Activated T-cell treated with anti-CD3 and anti-CD28 coated beads for 24 hours (primary cell): ENCODE results near the gene YTHDF1.
A peak's percentile ranks its signal among the peaks of the same experiment; 100 is the strongest.
"Not testable (repeated sequence)": the region's sequence is repeated elsewhere in the genome, so short reads cannot be mapped to it uniquely, and the experiment has no call there.

Experiments used
- DNase-seq: peaks from one replicate; pipeline ENCODE4 v3.0.0-alpha.2; 2020; ENCODE audit warnings: low read depth

The YTHDF1 gene

GRCh38 chr20:63226042-63226943 is 10.4 kb upstream of the YTHDF1 start:
- no peak for DNase-seq

- DNase-seq = no peak
These were observed 9.1 kb upstream of the YTHDF1 start for GRCh38 chr20:63225082-63225454.

GRCh38 chr20:63224412-63225081 is 8.6 kb upstream of the YTHDF1 start:
- no peak for DNase-seq

- no peak for DNase-seq
These were observed 7.9 kb upstream of the YTHDF1 start for GRCh38 chr20:63223826-63224207.

GRCh38 chr20:63223121-63223825 is 7.3 kb upstream of the YTHDF1 start:
- peak; percentile 38 for DNase-seq

- DNase-seq = no peak
These were observed 6.6 kb upstream of the YTHDF1 start for GRCh38 chr20:63222541-63222940.

- not testable (repeated sequence) for DNase-seq
These were observed 5.6 kb upstream of the YTHDF1 start for GRCh38 chr20:63221400-63222053.

GRCh38 chr20:63220696-63221399 is 4.9 kb upstream of the YTHDF1 start:
- no peak for DNase-seq

- DNase-seq = no peak
These were observed 4.1 kb upstream of the YTHDF1 start for GRCh38 chr20:63219866-63220521.

- no peak for DNase-seq
These were observed 3.5 kb upstream of the YTHDF1 start for GRCh38 chr20:63219447-63219821.

- no peak for DNase-seq
These were observed 2.9 kb upstream of the YTHDF1 start for GRCh38 chr20:63218701-63219446.

GRCh38 chr20:63217706-63218105 is 1.8 kb upstream of the YTHDF1 start:
- DNase-seq = no peak

- no peak for DNase-seq
These were observed 1.0 kb upstream of the YTHDF1 start for GRCh38 chr20:63216849-63217471.

- DNase-seq = no peak
These were observed 560 bp downstream of the YTHDF1 start for GRCh38 chr20:63215101-63216040.

GRCh38 chr20:63214514-63214913 is 1.4 kb downstream of the YTHDF1 start:
- no peak for DNase-seq

- DNase-seq = no peak
These were observed 3.1 kb downstream of the YTHDF1 start for GRCh38 chr20:63212792-63213191.

- DNase-seq = no peak
These were observed 3.6 kb downstream of the YTHDF1 start for GRCh38 chr20:63212393-63212730.

- DNase-seq = no peak
These were observed 5.8 kb downstream of the YTHDF1 start for GRCh38 chr20:63210011-63210605.
